Left colon (tissue), 2 donors: ENCODE results near the gene CLCN1. TPM values are rescaled to one million over a fixed set of nuclear protein-coding genes. Genes with fewer than 3 reads are reported as not detected.

Experiments
- ATAC-seq: fragments of 200-7000 bp; cut with Tn5 transposase; one replicate; pipeline ENCODE4 v1.9.1; 2020; ENCODE audit warnings: mild to moderate bottlenecking, moderate library complexity
- DNase-seq, 2 donors: peaks; one replicate each; pipeline ENCODE4 v3.0.0-alpha.2; 2020
- intact Hi-C, 2 donors: fragments of 100-400 bp; cut with DNase I in 1 of 2; cut with micrococcal nuclease in 1 of 2; formaldehyde crosslinking; loops; one replicate each; pipeline versions ENCODE4 v1.11.2 to v1.14.0; 2022; cut with DNase I, micrococcal nuclease
- long read RNA-seq: library from polyadenylated mRNA; unstranded; transcript quantifications from one replicate; pipeline ENCODE4 v2.0.0, GENCODE V29; 2021
- total RNA-seq, 2 donors: library from RNA; stranded (reverse); fragmentation: NEBNext Ultra II Directional; extraction: Animal tissue kit (Norgen Biotek cat#: 25700); gene quantifications; one replicate each; pipeline ENCODE4 v1.2.1, GENCODE V29; 2021
- donor health status: DM: no; HTN: no; CAD: no.
- donor health status: DM: yes; HTN: yes; CAD: no.

CLCN1 gene
- total RNA-seq, result not detected
- long read RNA-seq, result 0 reads

GRCh38 chr7:143315776-143316175 lies at the start of gene CLCN1:
TSS of gene CLCN1 (plus strand) at chr7:143316111. CDS start at chr7:143316213, 102 bp downstream.
- intact Hi-C loops, result no loop called here
- ATAC-seq, result no peak

GRCh38 chr7:143269251-143269650 lies 46.7 kb upstream of the CLCN1 start:
- intact Hi-C loops, result no loop called here
- DNase-seq (peak; percentile 61 to 84), ATAC-seq (peak; percentile 91)

More at GRCh38 chr7:143315776-143316175, at the start of gene CLCN1:
- DNase-seq, result no peak

GRCh38 chr7:143271240-143271639 lies 44.7 kb upstream of the CLCN1 start:
- ATAC-seq (no peak), DNase-seq (no peak)
- intact Hi-C loops, result no loop called here

DNA sequence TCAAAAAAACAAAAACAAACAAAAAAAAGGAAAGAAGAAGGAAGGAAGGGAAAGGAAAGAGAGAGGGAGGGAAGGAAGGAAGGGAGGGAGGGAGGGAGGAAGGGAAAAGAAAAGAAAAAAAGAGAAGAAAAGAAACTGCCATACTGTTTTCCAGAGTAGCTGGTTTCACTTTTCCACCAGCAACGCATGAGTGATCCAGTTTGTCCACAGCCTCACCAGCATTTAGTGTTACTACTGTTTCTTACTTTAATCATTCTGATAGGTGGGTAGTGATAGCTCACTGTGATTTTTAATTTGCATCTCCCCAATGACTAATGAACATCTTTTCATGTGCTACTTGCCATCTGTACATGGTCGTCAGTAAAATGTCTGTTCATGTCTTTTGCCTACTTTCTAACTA lies 43.0 kb upstream of the CLCN1 start:
- ATAC-seq (no peak), DNase-seq (no peak)
- intact Hi-C loops, result no loop called here

DNA sequence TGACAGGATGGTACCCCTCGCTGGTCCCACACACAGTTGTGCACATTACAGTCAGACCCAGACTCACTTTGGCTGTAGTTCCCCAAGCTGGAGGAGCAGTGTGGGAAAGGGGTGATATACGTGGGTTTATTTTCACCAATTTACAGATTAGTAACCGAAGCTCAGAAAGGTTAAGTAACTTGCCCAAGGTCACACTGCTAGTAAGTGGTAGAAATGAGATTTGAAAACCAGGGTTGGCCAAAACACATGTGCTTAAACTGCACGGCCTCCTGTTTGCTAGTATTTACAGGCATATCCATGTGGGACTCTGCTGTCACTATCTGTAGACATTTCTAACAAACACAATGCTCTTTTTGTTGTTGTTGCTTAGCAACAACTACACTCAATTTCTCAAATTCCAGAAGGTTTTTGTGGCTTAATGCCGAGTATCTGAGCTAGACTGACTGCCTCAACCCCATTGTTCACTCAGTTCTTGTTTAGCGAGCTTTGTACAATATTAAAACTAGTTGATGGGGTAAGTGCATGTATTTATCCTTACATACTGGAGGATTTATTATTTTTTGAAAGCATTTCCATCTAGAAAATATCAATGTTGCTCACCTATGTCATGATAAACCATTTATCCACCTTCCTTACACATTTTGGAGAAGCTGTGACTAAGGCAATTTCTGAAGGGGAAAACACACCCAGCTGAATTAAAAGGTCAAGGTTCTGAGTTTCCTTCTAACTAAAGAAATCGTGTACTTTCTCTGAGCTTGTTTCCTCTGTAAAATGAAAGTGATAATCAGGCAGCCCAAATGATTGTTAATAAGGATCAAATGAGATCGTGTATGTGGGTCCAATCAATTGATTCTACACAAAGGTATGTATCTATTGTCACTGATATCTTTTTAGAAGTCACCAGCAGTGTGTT lies 36.5 kb upstream of the CLCN1 start:
- no peak for DNase-seq
- intact Hi-C loops, result no loop called here
- no peak for ATAC-seq

GRCh38 chr7:143280160-143280559 lies 35.8 kb upstream of the CLCN1 start:
- intact Hi-C loops, result no loop called here
- no peak for ATAC-seq
- DNase-seq, result no peak

DNA sequence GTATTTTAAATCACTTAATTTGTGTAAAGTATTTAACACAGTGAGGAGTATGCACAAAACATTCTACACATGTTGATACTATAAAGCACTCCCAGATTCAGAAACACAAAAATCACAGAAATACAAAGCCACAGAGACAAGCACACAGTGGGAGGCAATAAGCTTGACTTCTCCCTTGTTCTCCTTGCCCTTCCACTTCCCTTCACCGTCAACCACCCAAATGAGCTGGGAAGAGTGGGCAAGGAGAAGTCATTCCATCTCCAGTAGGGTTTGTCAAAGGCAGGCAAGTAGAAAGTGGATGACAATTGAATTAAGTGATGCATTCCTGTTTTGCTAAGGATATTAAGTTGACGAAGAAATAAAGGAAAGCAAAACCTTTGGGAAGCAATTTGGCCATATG lies 35.3 kb upstream of the CLCN1 start:
- DNase-seq (no peak), ATAC-seq (no peak)
- intact Hi-C loops, result no loop called here

GRCh38 chr7:143281529-143281928 lies 34.4 kb upstream of the CLCN1 start:
- intact Hi-C loops, result no loop called here
- ATAC-seq (no peak), DNase-seq (no peak)

DNA sequence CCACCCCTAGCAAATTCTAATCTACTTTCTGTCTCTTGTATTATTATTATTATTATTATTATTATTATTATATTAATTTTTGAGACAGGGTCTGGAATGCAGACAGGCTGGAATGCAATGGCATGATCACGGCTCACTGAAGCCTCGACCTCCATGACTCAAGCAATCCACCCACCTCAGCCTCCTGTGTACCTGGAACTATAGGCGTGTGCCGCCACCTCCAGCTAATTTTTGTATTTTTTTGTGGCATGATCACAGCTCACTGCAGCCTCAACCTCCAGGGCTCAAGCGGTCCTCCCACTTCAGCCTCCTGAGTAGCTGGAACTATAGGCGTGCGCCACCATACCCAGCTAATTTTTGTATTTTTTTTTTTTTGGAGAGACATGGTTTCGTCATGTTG lies 33.8 kb upstream of the CLCN1 start:
- intact Hi-C loops, result no loop called here
- no peak for ATAC-seq
- no peak for DNase-seq

GRCh38 chr7:143283381-143283780 lies 32.5 kb upstream of the CLCN1 start:
- intact Hi-C loops, result no loop called here
- ATAC-seq, result peak; percentile 28

GRCh38 chr7:143284591-143285469 lies 31.1 kb upstream of the CLCN1 start, which contains the start of gene TMEM139:
TSS of gene TMEM139 (plus strand) at chr7:143284958. CDS start at chr7:143285958, 1,000 bp downstream.
- intact Hi-C loops, result no loop called here
- DNase-seq (peak; percentile 77 to 87), ATAC-seq (peak; percentile 63)

More at GRCh38 chr7:143283381-143283780, 32.5 kb upstream of the CLCN1 start:
- peak; percentile 52 to 70 for DNase-seq

DNA sequence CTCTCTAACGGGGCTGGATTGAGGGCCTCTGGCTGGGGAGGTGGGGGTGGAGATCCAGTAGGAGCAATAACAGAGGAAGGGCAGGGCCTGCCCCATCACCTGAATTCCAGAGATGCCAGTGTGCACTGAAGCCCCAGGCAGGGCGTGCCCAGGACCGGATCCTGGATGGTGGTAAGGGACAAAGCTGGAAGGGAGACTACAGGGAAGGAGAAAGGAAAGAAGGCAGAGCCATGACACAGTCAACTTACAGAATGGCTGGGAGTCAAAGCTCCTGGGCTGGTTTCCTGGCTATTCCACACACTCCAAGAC lies 30.5 kb upstream of the CLCN1 start:
- DNase-seq (peak; percentile 67 to 87), ATAC-seq (peak; percentile 47)
- intact Hi-C loops, result no loop called here

DNA sequence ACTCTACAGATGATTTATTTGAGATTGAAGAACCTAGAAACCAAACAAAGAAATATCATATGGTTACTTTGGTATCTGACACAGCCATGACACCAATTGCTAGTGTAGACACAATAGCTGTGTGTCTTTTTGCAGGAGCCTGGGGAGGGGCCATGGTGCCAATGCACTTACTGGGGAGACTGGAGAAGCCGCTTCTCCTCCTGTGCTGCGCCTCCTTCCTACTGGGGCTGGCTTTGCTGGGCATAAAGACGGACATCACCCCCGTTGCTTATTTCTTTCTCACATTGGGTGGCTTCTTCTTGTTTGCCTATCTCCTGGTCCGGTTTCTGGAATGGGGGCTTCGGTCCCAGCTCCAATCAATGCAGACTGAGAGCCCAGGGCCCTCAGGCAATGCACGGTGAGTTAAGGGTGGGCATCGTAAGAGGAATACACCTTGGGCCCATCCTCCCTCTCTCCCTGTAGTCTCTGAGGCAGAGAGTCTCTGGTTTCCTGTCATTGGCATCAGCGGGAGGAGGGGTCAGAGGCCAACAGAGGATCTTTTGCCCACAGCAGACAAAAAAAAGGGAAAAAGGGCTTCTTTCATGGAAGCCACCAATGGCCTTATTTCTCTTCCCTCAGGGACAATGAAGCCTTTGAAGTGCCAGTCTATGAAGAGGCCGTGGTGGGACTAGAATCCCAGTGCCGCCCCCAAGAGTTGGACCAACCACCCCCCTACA lies 29.9 kb upstream of the CLCN1 start:
- DNase-seq (no peak), ATAC-seq (no peak)
- intact Hi-C loops, result no loop called here

DNA sequence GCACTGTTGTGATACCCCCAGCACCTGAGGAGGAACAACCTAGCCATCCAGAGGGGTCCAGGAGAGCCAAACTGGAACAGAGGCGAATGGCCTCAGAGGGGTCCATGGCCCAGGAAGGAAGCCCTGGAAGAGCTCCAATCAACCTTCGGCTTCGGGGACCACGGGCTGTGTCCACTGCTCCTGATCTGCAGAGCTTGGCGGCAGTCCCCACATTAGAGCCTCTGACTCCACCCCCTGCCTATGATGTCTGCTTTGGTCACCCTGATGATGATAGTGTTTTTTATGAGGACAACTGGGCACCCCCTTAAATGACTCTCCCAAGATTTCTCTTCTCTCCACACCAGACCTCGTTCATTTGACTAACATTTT lies 29.4 kb upstream of the CLCN1 start:
- no peak for ATAC-seq

DNA sequence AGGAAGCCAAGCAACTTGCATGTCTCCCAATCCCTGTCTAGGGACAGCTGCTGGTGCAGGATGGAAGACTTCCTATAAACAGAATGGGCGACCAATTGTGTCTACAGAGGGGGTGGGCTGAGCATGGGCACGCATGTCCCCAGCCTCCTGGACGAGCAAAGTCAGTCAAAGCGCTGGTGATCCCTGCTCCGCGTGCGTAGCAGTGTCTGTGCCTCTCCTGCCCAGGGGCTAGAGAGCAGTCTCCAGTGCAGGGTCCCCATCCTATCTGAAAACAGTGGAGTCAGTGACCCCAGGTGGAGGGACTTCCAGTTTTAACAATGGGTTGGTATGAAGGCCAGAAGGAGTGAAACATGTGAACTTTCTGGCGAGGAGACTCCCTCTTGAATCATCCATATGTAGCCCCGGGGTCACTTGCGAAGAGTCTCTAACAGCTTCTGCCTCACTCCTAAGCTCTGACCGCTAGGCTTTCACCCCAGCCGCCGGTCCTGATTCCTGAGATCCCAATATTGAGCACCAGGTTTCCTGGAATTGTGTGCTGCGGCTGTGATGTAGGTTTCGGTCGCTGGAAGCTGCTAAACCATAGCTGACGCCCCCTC lies 28.5 kb upstream of the CLCN1 start:
- DNase-seq (peak; percentile 20 to 33), ATAC-seq (no peak)
- intact Hi-C loops, result no loop called here

More for the DNA sequence above, 29.4 kb upstream of the CLCN1 start:
- intact Hi-C loops, result no loop called here
- no peak for DNase-seq

DNA sequence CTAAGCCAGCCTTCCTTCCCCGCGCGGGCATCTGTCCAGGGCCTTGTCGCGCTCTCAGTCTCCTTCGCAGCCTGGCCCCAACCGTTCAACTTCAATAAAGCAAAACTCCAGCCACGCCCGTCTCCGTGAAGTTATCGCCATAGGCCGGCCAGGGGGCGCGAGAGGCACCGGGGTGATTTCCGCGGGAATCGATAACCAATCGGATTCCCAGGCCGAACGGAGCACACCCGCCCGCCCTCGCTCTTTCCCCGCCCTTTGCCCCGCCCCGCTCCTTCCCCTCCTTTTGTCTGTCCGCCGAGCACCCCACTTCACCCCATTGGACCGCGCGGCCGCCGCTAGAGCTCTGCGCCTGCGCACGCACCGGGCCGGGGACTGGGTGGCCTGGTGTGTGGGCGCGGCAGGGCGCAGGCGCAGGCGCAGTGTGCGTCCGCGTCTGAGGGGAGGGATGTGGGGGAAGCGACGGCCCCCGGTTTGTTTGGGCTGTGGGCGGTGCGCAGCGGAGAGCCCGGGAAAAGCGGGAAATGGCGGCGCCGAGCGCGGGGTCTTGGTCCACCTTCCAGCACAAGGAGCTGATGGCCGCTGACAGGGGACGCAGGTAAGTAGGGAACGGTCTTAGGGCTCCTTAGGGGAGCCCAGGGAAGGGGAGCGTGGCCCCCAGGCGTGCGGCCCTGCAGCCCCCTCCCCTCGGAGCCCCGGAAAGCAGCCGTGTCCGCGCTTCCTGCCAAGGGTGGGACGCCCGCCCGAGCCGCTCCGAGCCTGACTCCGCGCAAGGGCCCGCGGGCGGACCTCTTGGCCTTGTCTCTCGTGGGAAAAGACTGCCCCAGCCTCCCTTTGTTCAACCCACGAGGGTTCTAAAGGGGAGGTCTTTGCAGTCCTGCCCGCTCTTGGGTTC lies 27.7 kb upstream of the CLCN1 start, which contains the start of gene CASP2:
CASP2 (plus strand) TSS at position 417 of the 892 bp plus-strand sequence; CDS start at position 522, 105 bp downstream.
- peak; percentile 74 for ATAC-seq
- intact Hi-C loops, result no loop called here
- peak; percentile 98 for DNase-seq

DNA sequence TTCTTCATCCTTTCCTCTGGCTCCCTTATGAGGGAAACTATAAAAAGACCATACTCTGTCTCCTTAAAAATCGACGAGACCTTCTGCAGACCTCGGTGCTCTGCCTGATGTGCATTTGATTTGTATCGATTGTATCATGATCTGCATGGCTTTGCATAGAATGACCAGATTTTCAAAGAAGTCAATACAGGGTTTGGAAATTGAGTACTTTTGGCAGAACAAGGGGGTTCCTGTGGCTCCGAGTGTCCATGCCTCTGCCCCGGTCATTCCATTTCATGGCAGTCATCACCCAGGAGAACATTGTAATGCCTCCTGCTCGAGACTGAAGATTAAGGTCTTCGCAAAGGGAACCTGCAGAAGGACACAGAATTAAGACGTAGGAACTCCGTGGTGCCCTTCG lies 27.1 kb upstream of the CLCN1 start:
- ATAC-seq (no peak), DNase-seq (no peak)
- intact Hi-C loops, result no loop called here

- intact Hi-C loops, result no loop called here
- no peak for ATAC-seq
- no peak for DNase-seq
Observed at GRCh38 chr7:143289421-143289820, 26.5 kb upstream of the CLCN1 start.
